Activated T-helper 17 cell treated with anti-CD3 and anti-CD28 coated beads, Interleukin-2, amount 50 U/mL, for 72 hours (primary cell): ENCODE results near the gene HMG20A. TPM values are rescaled to one million over a fixed set of nuclear protein-coding genes. Genes with fewer than 3 reads are reported as not detected.

Experiments
- ATAC-seq: fragments of 150-1000 bp; cut with Tn5 transposase; replicated peaks from 2 replicates; pipeline ENCODE4 v1.10.0; 2021; ENCODE audit warnings: mild to moderate bottlenecking, moderate library complexity
- H3K27ac Mint-ChIP-seq: one replicate; pipeline ENCODE4 v1.8.0; 2022; ENCODE audit warnings: mixed read lengths
- H3K27me3 Mint-ChIP-seq: one replicate; pipeline ENCODE4 v1.8.0; 2022; ENCODE audit warnings: mixed read lengths
- H3K36me3 Mint-ChIP-seq: one replicate; pipeline ENCODE4 v1.8.0; 2022; ENCODE audit warnings: low read depth, mild to moderate bottlenecking, mixed read lengths
- H3K4me1 Mint-ChIP-seq: one replicate; pipeline ENCODE4 v1.8.0; 2022; ENCODE audit warnings: mixed read lengths
- H3K4me3 Mint-ChIP-seq: one replicate; pipeline ENCODE4 v1.8.0; 2022; ENCODE audit warnings: mild to moderate bottlenecking, mixed read lengths
- H3K9me3 Mint-ChIP-seq: one replicate; pipeline ENCODE4 v1.8.0; 2022; ENCODE audit warnings: mixed read lengths
- total RNA-seq, 2 donors: library from RNA; stranded (reverse); gene quantifications; one replicate each; pipeline ENCODE4 v1.2.3, GENCODE V29; 2022

HMG20A gene
- total RNA-seq, 2 donors from 2014 or later: 30.4 to 31.2 TPM

DNA sequence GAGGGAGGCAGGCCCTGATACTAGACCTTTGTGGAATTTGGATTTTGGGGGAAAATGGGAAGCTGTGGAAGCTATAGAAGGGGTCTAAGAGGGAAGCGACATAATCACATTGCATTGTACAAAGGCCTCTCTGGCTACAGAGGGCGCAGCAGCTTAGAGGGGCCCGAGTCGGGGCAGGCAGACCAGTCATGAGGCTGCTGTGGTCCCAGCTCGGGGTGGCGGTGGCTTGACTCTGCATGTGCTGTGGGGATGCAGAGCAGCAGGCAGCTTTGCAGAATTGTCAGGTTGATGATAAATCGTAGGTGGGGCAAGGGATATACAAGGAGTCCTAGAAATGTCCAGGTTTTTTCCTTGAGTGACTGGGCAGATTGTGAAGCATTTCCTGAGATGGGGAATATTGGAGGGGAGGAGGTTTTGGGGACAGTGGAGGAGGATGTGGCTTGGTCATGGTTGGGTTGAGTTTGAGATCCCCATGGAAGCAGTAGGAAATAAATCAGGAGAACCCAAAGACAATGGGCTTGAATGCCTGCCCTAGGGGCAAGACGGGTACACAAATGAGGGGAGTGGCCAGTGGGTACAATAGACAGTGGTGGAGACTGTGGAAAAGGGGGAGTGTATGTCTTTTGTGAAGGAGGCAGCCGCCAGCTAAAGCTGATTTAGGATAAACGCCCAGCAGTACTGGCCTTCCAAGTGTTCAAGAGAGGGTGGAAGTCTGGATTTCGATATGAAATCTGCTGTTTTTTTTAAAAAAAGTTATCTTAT is 94.1 kb downstream of the HMG20A start:
- Mint-ChIP-seq H3K4me1 (no peaks in the 10 kb centered on the region), H3K27ac (no peak overlapping the region), H3K27me3 (no peaks in the 10 kb centered on the region), H3K9me3 (no peaks in the 10 kb centered on the region), H3K4me3 (no peak overlapping the region), H3K36me3 (no peaks in the 10 kb centered on the region)
- ATAC-seq: no peak

DNA sequence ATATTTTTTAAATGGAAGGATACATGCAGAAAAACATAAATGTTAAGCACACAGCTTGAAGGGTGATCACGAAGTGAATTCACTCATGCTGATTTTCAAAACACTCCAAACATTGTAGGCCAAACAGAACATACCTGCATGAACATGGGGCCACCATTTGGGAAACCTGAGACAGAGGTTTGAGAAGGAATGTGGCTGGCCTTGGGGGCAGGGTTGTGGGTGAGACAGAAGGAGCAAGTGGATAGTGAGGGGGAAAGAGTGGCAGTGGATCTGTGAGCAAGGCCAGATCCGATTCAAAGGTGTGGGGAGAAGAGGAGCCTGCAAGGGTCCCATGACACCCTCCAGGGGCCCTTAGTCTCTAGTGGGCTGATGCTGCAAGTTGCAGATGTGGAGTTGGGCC is 94.9 kb downstream of the HMG20A start:
- Mint-ChIP-seq H3K36me3 (no peaks in the 10 kb centered on the region), H3K9me3 (no peaks in the 10 kb centered on the region)

DNA sequence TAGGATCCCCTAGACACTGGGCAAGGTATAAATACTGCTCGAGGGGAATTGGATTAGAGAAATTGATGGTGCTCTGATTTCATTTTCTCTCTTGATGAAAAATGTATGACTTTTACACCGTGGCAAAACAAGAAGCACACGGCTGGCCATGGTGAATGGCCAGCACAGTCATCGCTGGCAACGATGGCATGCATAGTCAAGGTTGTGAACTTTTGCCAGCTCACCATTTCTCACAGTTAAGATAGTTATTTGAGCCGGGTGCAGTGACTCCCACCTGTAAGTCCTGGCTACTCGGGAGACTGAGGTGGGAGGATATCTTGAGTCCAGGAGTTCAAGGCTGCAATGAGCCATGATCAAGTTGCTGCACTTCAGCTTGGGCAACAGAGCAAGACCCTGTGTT is 95.4 kb downstream of the HMG20A start:
- no peaks in the 10 kb centered on the region for H3K27me3 Mint-ChIP-seq
- ATAC-seq: no peak
- H3K9me3 Mint-ChIP-seq: no peaks in the 10 kb centered on the region
- no peaks in the 10 kb centered on the region for H3K36me3 Mint-ChIP-seq
- no peaks in the 10 kb centered on the region for H3K4me1 Mint-ChIP-seq
- no peak overlapping the region for H3K4me3 Mint-ChIP-seq
- no peak overlapping the region for H3K27ac Mint-ChIP-seq

More for the DNA sequence above, 94.9 kb downstream of the HMG20A start:
- H3K4me3 Mint-ChIP-seq: no peak overlapping the region
- H3K4me1 Mint-ChIP-seq: no peaks in the 10 kb centered on the region
- no peaks in the 10 kb centered on the region for H3K27me3 Mint-ChIP-seq
- H3K27ac Mint-ChIP-seq: no peak overlapping the region
- no peak for ATAC-seq

DNA sequence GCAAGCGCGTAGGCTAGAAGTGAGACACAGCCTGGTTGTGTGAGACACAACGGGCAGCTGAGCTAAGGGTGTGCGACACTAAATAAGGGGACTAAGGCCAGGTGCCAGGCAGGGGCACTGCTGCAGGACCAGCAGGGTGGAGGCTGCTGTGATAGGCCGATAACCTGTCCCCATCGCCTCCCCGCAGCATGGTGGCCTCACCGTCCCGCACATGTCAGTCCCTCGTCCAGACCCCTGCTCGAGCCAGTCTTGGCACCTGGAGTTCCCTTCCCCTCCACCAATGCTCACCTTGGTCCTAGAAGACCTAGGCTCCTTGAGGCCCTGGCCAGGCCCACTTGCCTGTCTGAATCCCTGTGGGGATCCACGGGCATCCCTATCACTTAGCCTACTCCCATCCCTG is 96.1 kb downstream of the HMG20A start:
- Mint-ChIP-seq H3K4me3 (no peak overlapping the region), H3K36me3 (no peaks in the 10 kb centered on the region), H3K27me3 (no peaks in the 10 kb centered on the region), H3K4me1 (no peaks in the 10 kb centered on the region), H3K9me3 (no peaks in the 10 kb centered on the region), H3K27ac (no peak overlapping the region)
- ATAC-seq: no peak

DNA sequence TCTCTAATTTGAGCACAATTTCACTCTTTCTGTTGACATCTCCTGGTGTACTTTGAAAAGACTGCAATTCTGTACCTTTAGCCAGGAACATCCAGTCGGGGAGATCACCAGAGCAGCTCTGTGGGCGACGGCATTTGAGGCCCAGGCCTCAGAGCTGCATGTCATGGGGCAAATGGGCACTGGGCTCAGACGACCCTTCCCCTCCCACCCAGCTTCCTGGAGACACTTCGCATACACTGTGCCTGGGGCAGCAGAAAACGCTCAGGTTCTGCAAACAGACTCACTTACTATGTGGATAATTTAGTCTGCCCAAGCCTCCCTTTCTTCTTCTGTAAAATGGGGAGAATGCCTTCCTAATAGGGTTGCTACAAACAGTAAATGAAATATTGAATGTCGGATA is 96.9 kb downstream of the HMG20A start:
- Mint-ChIP-seq H3K4me3 (no peak overlapping the region), H3K27me3 (no peaks in the 10 kb centered on the region), H3K9me3 (no peaks in the 10 kb centered on the region), H3K4me1 (no peaks in the 10 kb centered on the region), H3K36me3 (no peaks in the 10 kb centered on the region), H3K27ac (no peak overlapping the region)
- ATAC-seq: no peak

DNA sequence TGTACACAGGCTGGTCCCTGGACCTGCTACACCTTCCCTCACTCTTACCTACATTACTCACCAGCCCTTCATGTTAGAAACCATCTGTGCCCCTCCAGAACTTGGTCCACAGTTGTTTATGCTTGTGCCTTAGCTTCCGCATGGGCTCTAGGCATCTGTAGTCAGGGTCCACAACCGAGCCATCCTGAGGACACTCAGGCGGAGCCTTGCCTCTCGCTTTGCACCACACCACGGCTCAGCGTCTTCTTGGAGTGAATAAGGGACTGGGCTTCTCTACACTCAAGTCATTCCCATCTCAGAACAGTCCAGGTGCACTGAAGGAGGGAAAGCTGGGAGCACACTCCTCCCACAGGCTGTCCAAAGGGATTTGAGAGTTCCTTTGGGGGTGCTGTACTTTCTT is 97.8 kb downstream of the HMG20A start:
- Mint-ChIP-seq H3K36me3 (no peaks in the 10 kb centered on the region), H3K27ac (no peak overlapping the region), H3K27me3 (no peaks in the 10 kb centered on the region), H3K4me1 (no peaks in the 10 kb centered on the region), H3K4me3 (no peak overlapping the region), H3K9me3 (no peaks in the 10 kb centered on the region)
- ATAC-seq: no peak

DNA sequence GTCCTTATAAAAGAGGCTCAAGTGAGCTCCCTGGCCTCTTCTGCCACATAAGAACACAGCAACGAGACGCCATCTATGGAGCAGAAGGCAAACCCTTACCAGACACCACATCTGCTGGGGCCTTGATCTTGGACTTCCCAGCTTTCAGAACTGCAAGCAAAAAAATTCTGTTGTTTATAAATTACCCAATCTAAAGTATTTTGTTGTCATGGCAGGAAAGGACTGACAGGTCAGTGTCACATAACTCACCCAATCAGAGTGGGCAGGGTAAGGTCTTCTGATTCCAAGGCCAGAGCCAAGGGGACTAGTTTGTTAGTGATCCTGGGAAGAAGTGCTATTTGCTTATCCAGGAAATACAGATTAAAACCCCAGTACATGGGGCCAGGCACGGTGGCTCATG is 98.9 kb downstream of the HMG20A start:
- H3K36me3 Mint-ChIP-seq: no peaks in the 10 kb centered on the region
- H3K4me3 Mint-ChIP-seq: no peak overlapping the region
- no peaks in the 10 kb centered on the region for H3K4me1 Mint-ChIP-seq
- no peaks in the 10 kb centered on the region for H3K27me3 Mint-ChIP-seq
- ATAC-seq: no peak
- no peaks in the 10 kb centered on the region for H3K9me3 Mint-ChIP-seq
- no peak overlapping the region for H3K27ac Mint-ChIP-seq

DNA sequence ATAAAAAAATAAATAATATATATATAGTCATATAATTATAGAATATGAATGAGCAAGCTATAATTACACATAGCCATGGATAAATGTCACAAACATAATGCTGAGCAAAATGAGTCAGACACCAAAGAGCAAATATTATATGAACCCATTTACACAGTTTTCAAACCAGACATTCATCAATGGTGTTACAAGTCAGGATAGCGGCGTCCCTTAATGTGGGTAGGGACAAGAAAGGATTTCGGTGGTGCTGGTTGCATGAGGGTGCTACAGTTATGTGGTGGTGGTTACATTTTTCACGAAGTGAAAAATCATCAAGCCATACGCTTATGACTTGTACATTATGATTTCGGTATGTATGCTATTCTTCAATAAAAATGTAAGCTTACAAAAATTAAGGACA is 100.5 kb downstream of the HMG20A start:
- Mint-ChIP-seq H3K36me3 (no peaks in the 10 kb centered on the region), H3K27ac (no peak overlapping the region), H3K4me3 (no peak overlapping the region), H3K4me1 (no peaks in the 10 kb centered on the region), H3K9me3 (no peaks in the 10 kb centered on the region), H3K27me3 (no peaks in the 10 kb centered on the region)
- no peak for ATAC-seq

DNA sequence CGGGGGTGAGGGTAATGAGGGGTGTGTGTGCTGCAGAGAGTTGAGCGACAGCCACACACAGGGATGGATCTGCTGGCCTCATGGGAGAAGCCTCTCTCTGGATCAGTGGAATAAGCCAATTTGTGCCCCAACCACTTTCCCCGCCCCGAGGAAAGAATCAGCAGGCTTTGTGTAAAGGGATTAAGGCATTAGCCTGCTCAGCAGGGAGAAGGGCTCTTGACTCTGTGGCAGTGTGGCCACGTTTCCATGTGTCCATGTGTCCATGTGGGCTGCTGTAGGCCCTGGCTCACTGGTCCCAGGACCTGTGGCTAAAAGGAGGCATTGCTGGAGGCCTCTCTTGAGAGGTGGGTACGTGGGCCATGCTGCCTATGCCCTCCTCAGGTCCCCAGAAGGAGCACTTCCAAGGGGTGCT is 104.7 kb downstream of the HMG20A start:
- Mint-ChIP-seq H3K4me3 (no peak overlapping the region), H3K27ac (no peak overlapping the region)

DNA sequence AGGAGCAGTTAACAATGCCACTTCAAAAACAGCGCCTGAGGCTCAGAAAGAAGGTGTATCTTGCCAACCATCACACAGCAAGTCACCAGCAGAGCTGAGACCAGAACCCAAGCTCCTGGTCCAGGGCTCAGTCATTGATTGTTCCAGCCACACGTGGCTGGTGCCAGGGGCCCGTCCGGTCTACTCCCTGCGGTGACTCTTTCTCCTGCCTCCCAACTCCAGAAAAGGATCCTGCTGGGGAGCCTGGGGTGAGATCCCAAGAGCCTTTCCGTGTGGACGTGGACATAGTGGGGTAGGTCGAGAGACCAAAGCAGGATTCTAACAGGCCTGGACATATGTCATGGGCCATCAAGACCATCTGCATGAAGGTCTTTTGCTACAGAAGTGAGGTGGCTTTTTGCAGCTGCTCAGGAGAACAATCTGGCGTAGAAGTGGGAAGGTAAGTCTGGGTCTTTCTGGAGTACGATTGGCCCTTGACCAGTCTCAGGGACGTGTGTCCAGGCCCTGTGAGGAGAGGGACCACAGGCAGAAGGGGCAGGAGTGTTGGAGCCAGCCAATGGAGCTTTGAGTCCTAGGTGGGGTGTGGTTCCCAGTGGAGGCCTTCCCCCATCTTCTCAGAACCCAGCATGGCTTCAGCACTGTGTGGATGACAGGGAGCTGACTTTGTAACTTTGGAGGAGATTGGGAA is 105.4 kb downstream of the HMG20A start:
- no peak overlapping the region for H3K4me3 Mint-ChIP-seq
- no peak overlapping the region for H3K27ac Mint-ChIP-seq
- H3K9me3 Mint-ChIP-seq: no peaks in the 10 kb centered on the region
- ATAC-seq: no peak
- no peaks in the 10 kb centered on the region for H3K4me1 Mint-ChIP-seq
- H3K36me3 Mint-ChIP-seq: no peaks in the 10 kb centered on the region
- H3K27me3 Mint-ChIP-seq: no peaks in the 10 kb centered on the region

More for the DNA sequence above, 104.7 kb downstream of the HMG20A start:
- no peak for ATAC-seq
- Mint-ChIP-seq H3K4me1 (no peaks in the 10 kb centered on the region), H3K9me3 (no peaks in the 10 kb centered on the region), H3K36me3 (no peaks in the 10 kb centered on the region), H3K27me3 (no peaks in the 10 kb centered on the region)

DNA sequence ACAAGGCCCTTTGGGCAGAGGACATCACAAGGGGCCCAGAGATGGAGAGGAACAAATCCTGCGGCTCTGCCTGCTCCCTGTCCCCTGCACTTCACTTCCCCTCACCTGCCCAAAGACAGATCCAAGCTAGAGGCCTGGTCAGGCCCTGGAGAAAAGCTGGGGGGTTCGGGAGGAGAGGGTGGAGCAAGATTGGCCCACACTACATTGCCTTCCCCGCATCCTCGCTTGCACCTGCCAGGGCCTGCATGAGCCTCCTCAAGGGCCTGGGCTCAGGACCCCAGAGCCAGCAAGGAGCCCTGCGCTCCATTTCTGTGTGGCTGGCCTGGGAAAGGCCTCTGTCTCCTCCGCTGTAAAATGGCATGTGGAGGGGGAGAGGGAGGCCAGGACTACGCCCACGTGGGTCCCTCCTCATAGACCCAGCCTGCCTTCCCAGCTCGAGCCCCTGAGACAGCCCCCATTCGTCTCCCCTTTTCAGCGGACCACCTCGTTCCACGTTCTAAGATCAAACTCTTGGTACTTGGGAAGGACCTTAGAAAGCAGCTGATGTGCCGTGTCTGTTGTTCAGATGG is 106.0 kb downstream of the HMG20A start:
- no peak for ATAC-seq
- no peak overlapping the region for H3K27ac Mint-ChIP-seq
- no peak overlapping the region for H3K4me3 Mint-ChIP-seq
- H3K4me1 Mint-ChIP-seq: no peaks in the 10 kb centered on the region
- no peaks in the 10 kb centered on the region for H3K27me3 Mint-ChIP-seq
- H3K9me3 Mint-ChIP-seq: no peaks in the 10 kb centered on the region
- H3K36me3 Mint-ChIP-seq: no peaks in the 10 kb centered on the region

DNA sequence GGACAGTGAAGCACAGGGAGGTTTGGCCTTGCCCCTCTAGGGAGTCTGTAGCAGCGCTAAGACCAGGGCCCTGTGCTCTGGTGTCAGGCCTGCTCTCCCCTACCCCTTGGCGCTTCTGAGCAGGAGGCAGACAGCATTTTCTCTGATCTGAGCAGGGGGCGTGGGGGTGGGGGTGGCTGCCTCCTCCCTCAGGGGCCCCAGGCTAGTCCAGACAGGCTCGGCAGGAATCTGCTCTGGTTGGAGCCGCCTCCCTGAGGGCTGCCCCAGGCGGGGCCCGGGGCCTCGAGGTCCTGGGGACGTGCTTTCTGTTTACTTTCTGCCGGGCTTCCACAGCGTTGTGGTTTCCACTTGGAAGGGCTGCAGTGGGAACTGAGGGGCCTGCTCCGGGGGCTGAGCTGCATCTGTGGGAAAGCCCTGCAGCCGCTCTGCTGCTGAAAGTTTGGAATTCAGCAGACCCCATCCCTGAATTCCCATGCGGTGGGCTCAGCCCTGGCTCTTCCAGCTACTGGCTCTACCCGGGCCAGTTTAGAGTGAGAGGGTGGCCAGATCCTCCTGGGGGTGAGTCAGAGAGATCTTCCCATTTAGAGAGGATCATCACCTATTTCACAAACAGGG is 106.6 kb downstream of the HMG20A start:
- no peak overlapping the region for H3K4me3 Mint-ChIP-seq
- no peak for ATAC-seq

DNA sequence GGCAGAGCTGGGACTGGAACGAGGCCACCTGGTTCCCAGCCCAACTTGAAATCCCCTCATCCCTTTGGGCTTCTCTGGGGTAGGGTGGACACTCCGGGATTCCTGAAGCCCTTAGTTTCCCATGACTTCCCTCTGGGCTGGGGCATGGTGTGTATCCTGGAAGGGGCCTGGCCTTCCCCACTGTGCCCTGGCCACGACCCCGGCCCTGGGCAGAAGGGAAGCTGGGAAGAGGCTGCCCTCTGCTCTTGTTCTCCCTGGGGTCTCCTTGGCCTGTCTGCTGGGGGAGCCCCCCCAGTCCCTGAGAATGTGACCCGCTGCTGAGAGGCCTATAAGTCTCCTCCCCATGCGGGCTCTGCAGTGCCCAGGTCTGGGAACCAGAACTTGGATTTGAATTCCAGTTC is 107.1 kb downstream of the HMG20A start:
- H3K27ac Mint-ChIP-seq: no peak overlapping the region
- no peaks in the 10 kb centered on the region for H3K36me3 Mint-ChIP-seq
- no peaks in the 10 kb centered on the region for H3K4me1 Mint-ChIP-seq
- H3K27me3 Mint-ChIP-seq: no peaks in the 10 kb centered on the region
- no peak overlapping the region for H3K4me3 Mint-ChIP-seq
- H3K9me3 Mint-ChIP-seq: no peaks in the 10 kb centered on the region
- no peak for ATAC-seq

More for the DNA sequence above, 106.6 kb downstream of the HMG20A start:
- no peaks in the 10 kb centered on the region for H3K4me1 Mint-ChIP-seq
- no peaks in the 10 kb centered on the region for H3K9me3 Mint-ChIP-seq
- H3K27ac Mint-ChIP-seq: no peak overlapping the region
- no peaks in the 10 kb centered on the region for H3K36me3 Mint-ChIP-seq
- H3K27me3 Mint-ChIP-seq: no peaks in the 10 kb centered on the region

DNA sequence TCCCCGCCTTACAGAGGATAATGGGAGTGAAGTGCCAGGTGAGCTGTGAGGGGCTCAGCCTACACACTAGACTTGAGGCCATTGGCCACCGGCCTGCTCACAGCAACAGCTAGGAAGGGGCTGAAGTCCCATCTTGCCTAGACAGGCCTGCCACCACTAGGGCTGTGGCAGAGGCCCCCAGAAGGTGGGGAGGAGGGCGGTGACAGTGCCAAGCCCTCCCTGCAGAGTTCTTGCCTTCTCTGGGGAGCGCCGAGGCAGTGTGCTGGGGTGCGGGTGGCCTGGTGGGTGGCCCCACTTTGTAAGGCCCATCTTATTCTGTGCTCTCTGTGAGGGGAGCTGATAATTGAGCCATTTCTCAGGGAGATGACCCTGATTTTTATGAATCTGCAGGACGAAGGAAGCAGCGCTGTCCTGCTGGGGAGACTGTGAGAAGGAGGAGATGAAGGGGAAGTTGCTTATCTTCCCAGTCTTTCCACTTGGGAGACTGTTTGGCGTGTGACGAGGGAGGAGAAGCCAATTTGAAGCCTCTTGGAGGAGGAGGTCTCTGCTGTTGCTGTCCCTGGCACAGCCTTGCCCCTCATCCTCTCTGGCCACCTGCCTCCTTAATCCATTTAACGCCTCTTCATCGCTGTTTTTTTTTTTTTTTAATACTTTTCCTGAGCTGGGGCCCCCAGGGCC is 107.7 kb downstream of the HMG20A start:
- Mint-ChIP-seq H3K27me3 (peaks cover 4% of the 10 kb centered on the region), H3K4me1 (no peaks in the 10 kb centered on the region), H3K27ac (no peak overlapping the region), H3K36me3 (no peaks in the 10 kb centered on the region), H3K9me3 (no peaks in the 10 kb centered on the region), H3K4me3 (no peak overlapping the region)
- no peak for ATAC-seq
